Measurements from ENCODE around the gene SAG. TPM values are rescaled to one million over a fixed set of nuclear protein-coding genes. Genes with fewer than 3 reads are reported as not detected.

SAG gene
- total and polyA plus RNA-seq, 2 of the 13 experiments (the other 11 are each of a cell fraction or from before 2014, with no cell fraction given) = not detected

- intact Hi-C loops (cut with micrococcal nuclease; ENCODE audit: unreplicated experiment) = no loop called here
- CTCF ChIA-PET (ENCODE audit: low intra/inter-chr PET ratio, low total read pairs) = no interaction called here
- FAIRE-seq (no peak), ATAC-seq (no peak), DNase-seq (ENCODE audit: low spot score) (no peak)
- POLR2A ChIA-PET = no interaction called here
- in situ Hi-C loops (cut with HindIII; ENCODE audit: extremely low pct_ligation_motif_present, low pct_unique_long_range_greater_than_20kb) = loop anchor here (25.0 kb wide), 1 partner anchor 537 kb away; no protein-coding TSS in a partner anchor
- H3K4me3 ChIP-seq (replicated peaks in 1 of 3; ENCODE audit: insufficient read depth in 1 of 3, low read depth in 2 of 3, low read length in 3 of 3) = no peak overlapping the region
- no peaks in the 10 kb centered on the region for H3K79me2 ChIP-seq (ENCODE audit: insufficient read depth, low read length)
- TF ChIP-seq CEBPB (IDR thresholded peaks at IDR 0.05; ENCODE audit: borderline replicate concordance, low read depth, low read length) = peak; percentile 28; the same call in 1 of the 2 replicates
- no peak for TF ChIP-seq SRF (IDR thresholded peaks at IDR 0.05; ENCODE audit: low read depth, low read length)
- H3K36me3 ChIP-seq (replicated peaks in 1 of 2; ENCODE audit: control insufficient read depth in 1 of 2, insufficient read depth in 2 of 2, low read length in 2 of 2) = peaks cover 3 to 10% of the 10 kb centered on the region in 2 experiments; a peak in 2 of 5 replicates
- no peak overlapping the region for H3K27ac ChIP-seq (ENCODE audit: extremely low read length, insufficient read depth, low read length)
- H3K9ac ChIP-seq (ENCODE audit: insufficient read depth, low read depth, low read length) = no peak overlapping the region
- no peaks in the 10 kb centered on the region for H4K20me1 ChIP-seq (ENCODE audit: insufficient read depth, low read length)
- no peaks in the 10 kb centered on the region for H3K27me3 ChIP-seq (ENCODE audit: control insufficient read depth in 1 of 2, insufficient read depth in 2 of 2, low read length in 2 of 2)
- H3K9me3 ChIP-seq (ENCODE audit: low read length) = no peaks in the 10 kb centered on the region
- no peak overlapping the region for H3K4me2 ChIP-seq (ENCODE audit: low read depth, low read length)
- no TSS peak for BruUV-seq (replicated peaks)
- 43% methylated on average over 4 of the region's 4 CpGs for WGBS (ENCODE audit: low lambda C conversion rate)
- H3K4me1 ChIP-seq (ENCODE audit: insufficient read depth, low read length) = no peaks in the 10 kb centered on the region
- no peak overlapping the region for H2AFZ ChIP-seq (ENCODE audit: low read length)
Observed at GRCh38 chr2:233300401-233300800, 7.2 kb upstream of the SAG start.

GRCh38 chr2:233301248-233301647 lies 6.4 kb upstream of the SAG start:
- no peak overlapping the region for H3K27ac ChIP-seq (ENCODE audit: extremely low read length, insufficient read depth, low read length)
- POLR2A ChIA-PET = no interaction called here
- 21% methylated on average over 2 of the region's 2 CpGs for WGBS (ENCODE audit: low lambda C conversion rate)
- no peak overlapping the region for H3K4me2 ChIP-seq (ENCODE audit: low read depth, low read length)
- no peaks in the 10 kb centered on the region for H4K20me1 ChIP-seq (ENCODE audit: insufficient read depth, low read length)
- FAIRE-seq = no peak
- ATAC-seq = no peak
- intact Hi-C loops (cut with micrococcal nuclease; ENCODE audit: unreplicated experiment) = no loop called here
- no peak overlapping the region for H3K9ac ChIP-seq (ENCODE audit: insufficient read depth, low read depth, low read length)
- H2AFZ ChIP-seq (ENCODE audit: low read length) = no peak overlapping the region
- H3K36me3 ChIP-seq (replicated peaks in 1 of 2; ENCODE audit: control insufficient read depth in 1 of 2, insufficient read depth in 2 of 2, low read length in 2 of 2) = peaks cover 0 to 1% of the 10 kb centered on the region in 2 experiments; a peak in 1 of 5 replicates
- CTCF ChIA-PET (ENCODE audit: low intra/inter-chr PET ratio, low total read pairs) = no interaction called here
- no TSS peak for BruUV-seq (replicated peaks)
- H3K27me3 ChIP-seq (ENCODE audit: control insufficient read depth in 1 of 2, insufficient read depth in 2 of 2, low read length in 2 of 2) = no peaks in the 10 kb centered on the region; a peak in 1 of 5 replicates
- no peak for TF ChIP-seq ZSCAN22 (CRISPR knock-in tag; IDR thresholded peaks at IDR 0.05)
- TF ChIP-seq SP4 (CRISPR knock-in tag; IDR thresholded peaks at IDR 0.05) = no peak
- TF ChIP-seq CREB3 (CRISPR knock-in tag; IDR thresholded peaks at IDR 0.05) = no peak
- no peak for TF ChIP-seq JUNB (CRISPR knock-in tag; IDR thresholded peaks at IDR 0.05; ENCODE audit: borderline replicate concordance)
- TF ChIP-seq DPF2 (CRISPR knock-in tag; IDR thresholded peaks at IDR 0.05; ENCODE audit: borderline replicate concordance, low read depth) = no peak
- no peak for DNase-seq (ENCODE audit: low spot score)
- 0 out of 2 replicates have a peak, but pooled peaks cover 2% of the 10 kb centered on the region for H3K4me1 ChIP-seq (ENCODE audit: insufficient read depth, low read length)
- no peaks in the 10 kb centered on the region for H3K9me3 ChIP-seq (ENCODE audit: low read length)
- in situ Hi-C loops (cut with HindIII; ENCODE audit: extremely low pct_ligation_motif_present, low pct_unique_long_range_greater_than_20kb) = loop anchor here (25.0 kb wide), 1 partner anchor 536 kb away; no protein-coding TSS in a partner anchor
- no peaks in the 10 kb centered on the region for H3K79me2 ChIP-seq (ENCODE audit: insufficient read depth, low read length)
- no peak overlapping the region for H3K4me3 ChIP-seq (replicated peaks in 1 of 3; ENCODE audit: insufficient read depth in 1 of 3, low read depth in 2 of 3, low read length in 3 of 3)
